HEK293 (cell line): ENCODE measurements around the gene KPNA4.

Experiments
- CTCF ChIA-PET: fragments of 350-600 bp; formaldehyde crosslinking; extraction: SDS; loops from one replicate; lab custom pipeline; 2021; ENCODE audit warnings: antibody characterized with exemption; lab: Yijun Ruan, JAX
- POLR2A ChIA-PET: fragments of 300-600 bp; formaldehyde crosslinking; extraction: SDS; loops from one replicate; lab custom pipeline; 2020; ENCODE audit warnings: antibody characterized with exemption, inconsistent platforms; lab: Yijun Ruan, JAX
- H3K27ac ChIP-seq: fragments of 200-500 bp; sonication (Bioruptor generic); 2 replicates; pipeline ENCODE4 v1.5.1; 2014; ENCODE audit warnings: low read depth, low read length, control low read depth, inconsistent platforms; ENCODE audit errors: extremely low read depth
- H3K36me3 ChIP-seq, 2 experiments: fragments of 200-500 bp in 1 of 2; sonication (Bioruptor generic) in 1 of 2; 1 replicate in 1 of 2; 2 replicates in 1 of 2; pipeline ENCODE4 v1.5.1; 2014 to 2017; ENCODE audit warnings: inconsistent platforms in 2 of 2, low read length in 2 of 2; ENCODE audit not compliant: control insufficient read depth in 2 of 2, insufficient read depth in 1 of 2
- H3K4me1 ChIP-seq: fragments of 200-500 bp; sonication (Bioruptor generic); 2 replicates; pipeline ENCODE4 v1.5.1; 2014; ENCODE audit warnings: mild to moderate bottlenecking, low read length, inconsistent platforms; ENCODE audit not compliant: control insufficient read depth, insufficient read depth
- H3K4me3 ChIP-seq: 2 replicates; pipeline ENCODE4 v1.5.1; 2011; ENCODE audit warnings: low read depth, mild to moderate bottlenecking, control low read depth, low read length, moderate library complexity
- H3K9me3 ChIP-seq: fragments of 200-500 bp; sonication (Bioruptor generic); 2 replicates; pipeline ENCODE4 v1.5.1; 2014; ENCODE audit warnings: low read depth, low read length, inconsistent platforms; ENCODE audit not compliant: control insufficient read depth, insufficient read depth
- KLF10 ChIP-seq: fragments of 450-650 bp; IDR thresholded peaks from 2 replicates; pipeline ENCODE4 v1.5.1; 2018; ENCODE audit warnings: missing biosample characterization, mild to moderate bottlenecking, missing genetic modification characterization
- OVOL3 ChIP-seq: fragments of 450-650 bp; formaldehyde crosslinking; IDR thresholded peaks from 2 replicates; pipeline ENCODE4 v1.5.1; 2016; ENCODE audit warnings: missing biosample characterization, missing genetic modification characterization
- PRDM2 ChIP-seq: fragments of 450-650 bp; formaldehyde crosslinking; IDR thresholded peaks from 2 replicates; pipeline ENCODE4 v1.5.1; 2016; ENCODE audit warnings: missing biosample characterization, missing genetic modification characterization, borderline replicate concordance
- TCF7L2 ChIP-seq: IDR thresholded peaks from 2 replicates; pipeline ENCODE4 v1.6.1; 2011; ENCODE audit warnings: low read depth, mild to moderate bottlenecking, inconsistent platforms, low read length, moderate library complexity, borderline replicate concordance
- YY2 ChIP-seq: fragments of 450-650 bp; formaldehyde crosslinking; IDR thresholded peaks from 2 replicates; pipeline ENCODE4 v1.5.1; 2016; ENCODE audit warnings: missing biosample characterization, missing genetic modification characterization
- ZIC2 ChIP-seq: fragments of 450-650 bp; formaldehyde crosslinking; IDR thresholded peaks from 2 replicates; pipeline ENCODE4 v1.5.1; 2016; ENCODE audit warnings: missing biosample characterization, missing genetic modification characterization
- ZNF24 ChIP-seq: fragments of 450-650 bp; formaldehyde crosslinking; IDR thresholded peaks from 2 replicates; pipeline ENCODE4 v1.5.1; 2016; ENCODE audit warnings: missing biosample characterization, missing genetic modification characterization
- ZNF302 ChIP-seq: fragments of 450-650 bp; formaldehyde crosslinking; IDR thresholded peaks from 2 replicates; pipeline ENCODE4 v1.5.1; 2016; ENCODE audit warnings: missing biosample characterization, missing genetic modification characterization, low read depth
- ZNF311 ChIP-seq: fragments of 450-650 bp; formaldehyde crosslinking; IDR thresholded peaks from 2 replicates; pipeline ENCODE4 v1.5.1; 2017; ENCODE audit warnings: missing biosample characterization, missing genetic modification characterization, borderline replicate concordance
- ZNF426 ChIP-seq: fragments of 450-650 bp; formaldehyde crosslinking; IDR thresholded peaks from 2 replicates; pipeline ENCODE4 v1.5.1; 2017; ENCODE audit warnings: missing biosample characterization, missing genetic modification characterization, mild to moderate bottlenecking, inconsistent platforms, moderate library complexity
- ZNF433 ChIP-seq: fragments of 450-650 bp; formaldehyde crosslinking; IDR thresholded peaks from 2 replicates; pipeline ENCODE4 v1.5.1; 2016; ENCODE audit warnings: missing biosample characterization, missing genetic modification characterization, low read depth
- ZNF449 ChIP-seq: fragments of 450-650 bp; formaldehyde crosslinking; IDR thresholded peaks from 2 replicates; pipeline ENCODE4 v1.5.1; 2017; ENCODE audit warnings: missing biosample characterization, mild to moderate bottlenecking, missing genetic modification characterization, moderate library complexity
- ZNF624 ChIP-seq: fragments of 450-650 bp; formaldehyde crosslinking; IDR thresholded peaks from 2 replicates; pipeline ENCODE4 v1.5.1; 2017; ENCODE audit warnings: missing biosample characterization, missing genetic modification characterization
- ZNF670 ChIP-seq: fragments of 450-650 bp; formaldehyde crosslinking; IDR thresholded peaks from 2 replicates; pipeline ENCODE4 v1.5.1; 2016; ENCODE audit warnings: missing biosample characterization, missing genetic modification characterization, low read depth
- ZNF701 ChIP-seq: fragments of 450-650 bp; formaldehyde crosslinking; IDR thresholded peaks from 2 replicates; pipeline ENCODE4 v1.5.1; 2016; ENCODE audit warnings: missing biosample characterization, missing genetic modification characterization
- ZNF792 ChIP-seq: fragments of 450-650 bp; formaldehyde crosslinking; IDR thresholded peaks from 2 replicates; pipeline ENCODE4 v1.5.1; 2016; ENCODE audit warnings: missing biosample characterization, missing genetic modification characterization
- TF ChIP-seq, protein P1 (sequence below): fragments of 450-650 bp; formaldehyde crosslinking; IDR thresholded peaks from 2 replicates; pipeline ENCODE4 v1.5.1; 2016; ENCODE audit warnings: missing biosample characterization, missing genetic modification characterization, borderline replicate concordance
- TF ChIP-seq, protein P2 (sequence below): fragments of 450-650 bp; formaldehyde crosslinking; IDR thresholded peaks from 2 replicates; pipeline ENCODE4 v1.5.1; 2016; ENCODE audit warnings: missing biosample characterization, missing genetic modification characterization
- TF ChIP-seq, protein P3 (sequence below): fragments of 450-650 bp; formaldehyde crosslinking; IDR thresholded peaks from 2 replicates; pipeline ENCODE4 v1.5.1; 2016; ENCODE audit warnings: missing biosample characterization, missing genetic modification characterization

KPNA4 gene

DNA sequence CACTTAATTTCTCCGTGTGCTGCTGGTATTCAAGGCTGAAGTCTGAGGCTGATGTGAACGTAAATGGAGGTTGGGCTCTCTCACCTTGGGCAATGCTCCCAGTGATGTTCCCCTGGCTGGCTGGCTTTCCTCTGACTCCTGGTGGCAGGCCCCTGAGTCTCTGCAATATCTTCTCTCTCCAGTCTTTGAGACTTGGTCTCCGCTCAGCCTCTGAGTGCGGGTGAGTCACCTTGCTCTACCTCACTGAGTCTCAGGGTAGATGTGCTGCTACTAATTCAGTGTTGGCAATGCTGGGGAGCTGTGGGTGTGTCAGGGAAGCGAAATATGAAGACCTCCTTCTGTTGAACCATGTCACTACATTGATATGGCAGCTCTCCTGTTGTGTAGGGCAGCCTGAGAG, 84.4 kb downstream of the KPNA4 start:
- no peak overlapping the region for H3K27ac ChIP-seq
- no peaks in the 10 kb centered on the region for H3K4me1 ChIP-seq
- CTCF ChIA-PET: interaction anchor here (0.6 kb wide), 1 partner anchor 68 kb away, joined by 3 read pairs; no protein-coding TSS in a partner anchor
- TF ChIP-seq ZNF624 (tag by site-specific recombination) (no peak), YY2 (no peak), ZNF792 (no peak), ZNF449 (tag by site-specific recombination) (peak; percentile 47; the same call in 1 of the 2 replicates), ZNF24 (tag by site-specific recombination) (no peak), ZNF433 (tag by site-specific recombination) (no peak), KLF10 (tag by site-specific recombination) (no peak)
- TF ChIP-seq, all 188 proteins: peak for 1
- POLR2A ChIA-PET: no interaction called here
- no peaks in the 10 kb centered on the region for H3K36me3 ChIP-seq
- no peak overlapping the region for H3K4me3 ChIP-seq
- no peaks in the 10 kb centered on the region for H3K9me3 ChIP-seq

DNA sequence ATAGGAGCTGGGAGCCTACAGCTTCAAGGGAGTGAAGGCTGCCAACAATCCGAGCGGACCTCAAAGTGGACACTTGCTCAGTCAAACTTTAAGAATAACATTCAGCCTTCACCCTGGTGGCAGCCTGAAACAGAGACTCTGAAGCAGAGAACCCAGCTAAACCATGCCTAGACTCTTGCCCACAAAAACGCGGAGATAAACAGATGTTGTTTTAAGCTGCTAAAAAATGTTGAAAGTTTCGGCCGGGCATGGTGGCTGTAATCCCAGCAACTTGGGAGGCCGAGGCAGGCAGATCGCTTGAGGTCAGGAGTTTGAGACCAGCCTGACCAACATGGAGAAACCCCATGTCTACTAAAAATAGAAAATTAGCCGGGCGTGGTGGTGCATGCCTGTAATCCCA, 86.0 kb downstream of the KPNA4 start:
- no peaks in the 10 kb centered on the region for H3K4me1 ChIP-seq
- ChIA-PET CTCF (interaction anchor here (1.3 kb wide), 1 partner anchor 36 kb away, joined by 3 read pairs; no protein-coding TSS in a partner anchor), POLR2A (interaction anchor here (1.5 kb wide), 1 partner anchor 30 kb away, joined by 4 read pairs; the partner anchor contains the start of gene TRIM59)
- H3K4me3 ChIP-seq: no peak overlapping the region
- TF ChIP-seq ZNF701: no peak
- TF ChIP-seq, all 188 proteins: peak for 0
- Histone ChIP-seq H3K36me3 (no peaks in the 10 kb centered on the region), H3K9me3 (no peaks in the 10 kb centered on the region), H3K27ac (no peak overlapping the region)

- ChIA-PET POLR2A (interaction anchor here (0.7 to 1.5 kb wide), 2 partner anchors 29 to 563 kb away, joined by 3 to 4 read pairs; partner anchors contain the start of gene TRIM59), CTCF (interaction anchor here (0.6 to 0.8 kb wide), 2 partner anchors 472 to 476 kb away, joined by 3 read pairs; no protein-coding TSS in a partner anchor)
- no peaks in the 10 kb centered on the region for H3K36me3 ChIP-seq
- no peaks in the 10 kb centered on the region for H3K4me1 ChIP-seq
- no peaks in the 10 kb centered on the region for H3K9me3 ChIP-seq
- H3K27ac ChIP-seq: no peak overlapping the region
- no peak overlapping the region for H3K4me3 ChIP-seq
- TF ChIP-seq ZNF426: no peak
- TF ChIP-seq ZIC2 (tag by site-specific recombination): no peak
- TF ChIP-seq, protein P1, sequence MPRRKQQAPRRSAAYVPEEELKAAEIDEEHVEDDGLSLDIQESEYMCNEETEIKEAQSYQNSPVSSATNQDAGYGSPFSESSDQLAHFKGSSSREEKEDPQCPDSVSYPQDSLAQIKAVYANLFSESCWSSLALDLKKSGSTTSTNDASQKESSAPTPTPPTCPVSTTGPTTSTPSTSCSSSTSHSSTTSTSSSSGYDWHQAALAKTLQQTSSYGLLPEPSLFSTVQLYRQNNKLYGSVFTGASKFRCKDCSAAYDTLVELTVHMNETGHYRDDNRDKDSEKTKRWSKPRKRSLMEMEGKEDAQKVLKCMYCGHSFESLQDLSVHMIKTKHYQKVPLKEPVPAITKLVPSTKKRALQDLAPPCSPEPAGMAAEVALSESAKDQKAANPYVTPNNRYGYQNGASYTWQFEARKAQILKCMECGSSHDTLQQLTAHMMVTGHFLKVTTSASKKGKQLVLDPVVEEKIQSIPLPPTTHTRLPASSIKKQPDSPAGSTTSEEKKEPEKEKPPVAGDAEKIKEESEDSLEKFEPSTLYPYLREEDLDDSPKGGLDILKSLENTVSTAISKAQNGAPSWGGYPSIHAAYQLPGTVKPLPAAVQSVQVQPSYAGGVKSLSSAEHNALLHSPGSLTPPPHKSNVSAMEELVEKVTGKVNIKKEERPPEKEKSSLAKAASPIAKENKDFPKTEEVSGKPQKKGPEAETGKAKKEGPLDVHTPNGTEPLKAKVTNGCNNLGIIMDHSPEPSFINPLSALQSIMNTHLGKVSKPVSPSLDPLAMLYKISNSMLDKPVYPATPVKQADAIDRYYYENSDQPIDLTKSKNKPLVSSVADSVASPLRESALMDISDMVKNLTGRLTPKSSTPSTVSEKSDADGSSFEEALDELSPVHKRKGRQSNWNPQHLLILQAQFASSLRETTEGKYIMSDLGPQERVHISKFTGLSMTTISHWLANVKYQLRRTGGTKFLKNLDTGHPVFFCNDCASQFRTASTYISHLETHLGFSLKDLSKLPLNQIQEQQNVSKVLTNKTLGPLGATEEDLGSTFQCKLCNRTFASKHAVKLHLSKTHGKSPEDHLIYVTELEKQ (tag by site-specific recombination): no peak
- TF ChIP-seq ZNF302 (tag by site-specific recombination): no peak
- no peak for TF ChIP-seq TCF7L2
- no peak for TF ChIP-seq PRDM2
- TF ChIP-seq, protein P2, sequence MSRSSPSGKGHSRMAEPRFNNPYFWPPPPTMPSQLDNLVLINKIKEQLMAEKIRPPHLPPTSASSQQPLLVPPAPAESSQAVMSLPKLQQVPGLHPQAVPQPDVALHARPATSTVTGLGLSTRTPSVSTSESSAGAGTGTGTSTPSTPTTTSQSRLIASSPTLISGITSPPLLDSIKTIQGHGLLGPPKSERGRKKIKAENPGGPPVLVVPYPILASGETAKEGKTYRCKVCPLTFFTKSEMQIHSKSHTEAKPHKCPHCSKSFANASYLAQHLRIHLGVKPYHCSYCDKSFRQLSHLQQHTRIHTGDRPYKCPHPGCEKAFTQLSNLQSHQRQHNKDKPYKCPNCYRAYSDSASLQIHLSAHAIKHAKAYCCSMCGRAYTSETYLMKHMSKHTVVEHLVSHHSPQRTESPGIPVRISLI (tag by site-specific recombination): no peak
- TF ChIP-seq, protein P3, sequence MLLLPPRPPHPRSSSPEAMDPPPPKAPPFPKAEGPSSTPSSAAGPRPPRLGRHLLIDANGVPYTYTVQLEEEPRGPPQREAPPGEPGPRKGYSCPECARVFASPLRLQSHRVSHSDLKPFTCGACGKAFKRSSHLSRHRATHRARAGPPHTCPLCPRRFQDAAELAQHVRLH (tag by site-specific recombination): no peak
- no peak for TF ChIP-seq ZNF311 (tag by site-specific recombination)
- no peak for TF ChIP-seq ZNF670 (tag by site-specific recombination)
- TF ChIP-seq OVOL3: no peak
These were observed 87.0 kb downstream of the KPNA4 start for GRCh38 chr3:160478338-160478737.
